ENCODE data around the gene NAB1. TPM values are rescaled to one million over a fixed set of nuclear protein-coding genes. Genes with fewer than 3 reads are reported as not detected.

The NAB1 gene
- total and polyA plus RNA-seq, 2 donors from 2014 or later, result 10.4 to 45.0 TPM

GRCh38 chr2:190655570-190655969, 6.7 kb downstream of the NAB1 start:
- Histone ChIP-seq H3K27ac (ENCODE audit: low read depth in 2 of 2, low read length in 2 of 2) (no peak overlapping the region), H3K4me3 (ENCODE audit: low read length in 3 of 3) (no peak overlapping the region), H3K9me3 (ENCODE audit: control insufficient read depth in 2 of 3, insufficient read depth in 1 of 3, low read length in 3 of 3) (no peaks in the 10 kb centered on the region), H3K9ac (ENCODE audit: low read length in 3 of 3) (no peak overlapping the region), H3K36me3 (ENCODE audit: control insufficient read depth in 2 of 3, insufficient read depth in 3 of 3, low read length in 3 of 3) (no peaks in the 10 kb centered on the region), H3K27me3 (ENCODE audit: control insufficient read depth, insufficient read depth, low read length) (no peaks in the 10 kb centered on the region), H3K4me1 (ENCODE audit: control insufficient read depth in 2 of 3, insufficient read depth in 2 of 3, low read depth in 1 of 3, low read length in 3 of 3) (peaks cover 0 to 9% (median 0%) of the 10 kb centered on the region in 3 donors)
- no peak for DNase-seq
- TF ChIP-seq CTCF (IDR thresholded peaks at IDR 0.05; ENCODE audit: borderline replicate concordance, extremely low read depth, insufficient read depth), result no peak
- intact Hi-C loops (cut with DNase I), result loop anchor here (10.0 kb wide), 1 partner anchor 121 kb away; the partner anchor contains the start of gene NEMP2
- no peak for FAIRE-seq

- no peak for FAIRE-seq
- TF ChIP-seq CTCF (IDR thresholded peaks at IDR 0.05; ENCODE audit: borderline replicate concordance, extremely low read depth, insufficient read depth), result no peak
- Histone ChIP-seq H3K9me3 (ENCODE audit: control insufficient read depth in 2 of 3, insufficient read depth in 1 of 3, low read length in 3 of 3) (no peaks in the 10 kb centered on the region), H3K4me1 (ENCODE audit: control insufficient read depth in 2 of 3, insufficient read depth in 2 of 3, low read depth in 1 of 3, low read length in 3 of 3) (peaks cover 0 to 9% (median 0%) of the 10 kb centered on the region in 3 donors), H3K27ac (ENCODE audit: low read depth in 2 of 2, low read length in 2 of 2) (no peak overlapping the region), H3K27me3 (ENCODE audit: control insufficient read depth, insufficient read depth, low read length) (no peaks in the 10 kb centered on the region), H3K36me3 (ENCODE audit: control insufficient read depth in 2 of 3, insufficient read depth in 3 of 3, low read length in 3 of 3) (no peaks in the 10 kb centered on the region), H3K4me3 (ENCODE audit: low read length in 3 of 3) (no peak overlapping the region), H3K9ac (ENCODE audit: low read length in 3 of 3) (no peak overlapping the region)
- intact Hi-C loops (cut with DNase I), result loop anchor here (10.0 kb wide), 1 partner anchor 122 kb away; the partner anchor contains the start of gene NEMP2
- no peak for DNase-seq
Measured at GRCh38 chr2:190656301-190656700, 7.4 kb downstream of the NAB1 start.

- H3K9ac ChIP-seq (ENCODE audit: low read length in 3 of 3), result no peak overlapping the region
- FAIRE-seq (no peak), DNase-seq (peak in 1 of 5 donors; percentile 36)
- no peaks in the 10 kb centered on the region for H3K36me3 ChIP-seq (ENCODE audit: control insufficient read depth in 2 of 3, insufficient read depth in 3 of 3, low read length in 3 of 3)
- TF ChIP-seq CTCF (IDR thresholded peaks at IDR 0.05; ENCODE audit: borderline replicate concordance, extremely low read depth, insufficient read depth), result no peak
- no peaks in the 10 kb centered on the region for H3K9me3 ChIP-seq (ENCODE audit: control insufficient read depth in 2 of 3, insufficient read depth in 1 of 3, low read length in 3 of 3)
- no peaks in the 10 kb centered on the region for H3K27me3 ChIP-seq (ENCODE audit: control insufficient read depth, insufficient read depth, low read length)
- H3K4me1 ChIP-seq (ENCODE audit: control insufficient read depth in 2 of 3, insufficient read depth in 2 of 3, low read depth in 1 of 3, low read length in 3 of 3), result peaks cover 0 to 5% (median 4%) of the 10 kb centered on the region in 3 donors
- no peak overlapping the region for H3K27ac ChIP-seq (ENCODE audit: low read depth in 2 of 2, low read length in 2 of 2)
- H3K4me3 ChIP-seq (ENCODE audit: low read length in 3 of 3), result no peak overlapping the region
- intact Hi-C loops (cut with DNase I), result loop anchor here (10.0 kb wide), 1 partner anchor 123 kb away; the partner anchor contains the start of gene NEMP2
Measured at GRCh38 chr2:190657474-190658255, 8.8 kb downstream of the NAB1 start.

Data from kidney (tissue), 14 donors.